NCI-H128 (cell line): Measurements from ENCODE around the gene SLCO4A1.

Source experiments
- DNase-seq: peaks from one replicate; lab custom pipeline; 2025; ENCODE audit not compliant: unreplicated experiment; lab: John Stamatoyannopoulos, UW

SLCO4A1 gene

GRCh38 chr20:62699296-62699695, 57.0 kb downstream of the SLCO4A1 start:
- DNase-seq: no peak

DNA sequence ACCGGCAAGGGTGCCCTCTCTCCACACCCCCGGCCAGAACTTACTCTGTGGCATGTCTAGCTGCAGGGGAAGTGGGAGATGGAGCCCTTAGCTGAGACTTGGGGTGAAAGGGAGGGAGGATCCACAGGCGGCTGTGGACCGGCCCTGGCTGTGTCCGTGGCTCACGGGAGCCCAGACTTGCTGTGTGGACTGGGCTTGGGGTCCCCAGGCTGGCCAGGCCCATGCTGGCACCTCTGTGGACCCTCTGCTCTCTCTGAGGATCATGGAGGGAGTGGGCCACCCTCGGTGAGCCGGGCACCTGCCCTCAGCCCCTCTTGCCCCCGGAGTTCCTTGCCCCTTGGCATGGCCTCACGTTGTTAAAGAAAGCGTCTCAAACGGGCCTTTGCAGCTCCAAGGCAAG, 57.4 kb downstream of the SLCO4A1 start:
- no peak for DNase-seq

GRCh38 chr20:62700261-62700930, 58.1 kb downstream of the SLCO4A1 start:
- DNase-seq: no peak

- DNase-seq: no peak
These were observed 59.1 kb downstream of the SLCO4A1 start for GRCh38 chr20:62701161-62702012.

DNA sequence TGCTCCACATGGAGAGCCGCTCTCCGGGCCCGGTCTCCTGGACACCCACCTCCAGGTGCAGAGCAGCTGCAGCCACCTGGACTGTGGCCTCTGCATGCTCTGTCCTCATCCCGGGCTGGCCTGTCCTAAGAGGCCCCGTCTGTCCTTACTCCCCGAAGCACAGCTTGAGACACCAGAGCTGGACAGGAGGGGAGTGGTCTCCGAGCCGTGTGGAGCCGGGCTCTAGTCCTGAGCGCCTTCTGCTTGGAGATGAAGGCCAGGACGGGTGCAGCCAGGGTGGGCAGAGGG, 59.7 kb downstream of the SLCO4A1 start:
- DNase-seq: no peak

- no peak for DNase-seq
These were observed 60.9 kb downstream of the SLCO4A1 start for GRCh38 chr20:62702895-62703852.

- DNase-seq: no peak
These were observed 61.5 kb downstream of the SLCO4A1 start for GRCh38 chr20:62703853-62704228.

- peak; percentile 92 for DNase-seq
These were observed 62.1 kb downstream of the SLCO4A1 start for GRCh38 chr20:62704341-62704948.

- no peak for DNase-seq
These were observed 63.3 kb downstream of the SLCO4A1 start for GRCh38 chr20:62705627-62706026.

DNA sequence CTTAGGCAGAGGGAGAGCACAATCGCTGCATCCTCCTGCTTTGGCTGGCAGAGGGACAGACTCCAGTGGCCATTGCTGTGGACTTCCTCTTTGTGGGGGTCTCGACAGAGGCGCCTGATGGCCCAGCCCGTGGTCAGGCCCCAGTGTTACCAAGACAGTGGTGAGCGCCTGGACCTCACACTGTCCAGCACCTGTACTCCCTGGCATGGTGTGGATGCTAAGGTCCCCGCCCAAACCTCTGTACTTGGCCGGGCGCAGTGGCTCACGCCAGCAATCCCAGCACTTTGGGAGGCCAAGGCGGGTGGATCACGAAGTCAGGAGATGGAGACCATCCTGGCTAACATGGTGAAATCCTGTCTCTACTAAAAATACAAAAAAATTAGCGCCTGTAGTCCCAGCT, 64.0 kb downstream of the SLCO4A1 start:
- DNase-seq: no peak

GRCh38 chr20:62706857-62707256, 64.6 kb downstream of the SLCO4A1 start:
- no peak for DNase-seq

DNA sequence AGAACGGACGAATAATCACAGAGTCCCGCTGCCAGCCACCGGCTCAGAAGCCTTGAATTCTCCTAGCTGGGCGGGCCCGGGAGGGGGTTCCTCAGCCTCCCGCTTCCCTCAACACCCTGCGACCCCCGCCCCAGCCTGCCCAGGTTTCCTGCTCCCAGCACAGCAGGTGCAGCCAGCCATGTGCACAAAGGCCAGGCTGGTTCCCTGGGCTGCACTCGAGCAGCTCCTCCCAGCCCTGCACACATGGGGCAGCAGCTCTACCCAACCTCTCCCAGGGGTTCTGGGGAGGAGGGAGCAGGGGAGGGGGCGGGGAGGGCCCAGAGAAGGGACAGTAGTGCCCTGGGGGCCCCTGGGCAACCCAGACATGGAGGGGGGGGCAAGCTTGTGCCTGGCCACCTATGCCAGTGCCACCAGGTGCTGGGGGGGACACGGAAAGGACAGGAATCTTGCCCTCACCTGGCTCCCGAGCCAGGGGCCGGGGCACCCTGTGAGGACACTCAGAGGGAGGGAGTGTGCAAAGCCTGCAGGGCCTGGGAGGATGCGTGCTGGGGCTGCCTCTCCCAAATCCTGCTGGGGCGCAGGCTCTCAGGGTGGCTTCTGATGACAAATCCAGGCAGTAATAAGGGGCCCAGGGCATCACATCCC, 65.1 kb downstream of the SLCO4A1 start:
- DNase-seq: no peak

DNA sequence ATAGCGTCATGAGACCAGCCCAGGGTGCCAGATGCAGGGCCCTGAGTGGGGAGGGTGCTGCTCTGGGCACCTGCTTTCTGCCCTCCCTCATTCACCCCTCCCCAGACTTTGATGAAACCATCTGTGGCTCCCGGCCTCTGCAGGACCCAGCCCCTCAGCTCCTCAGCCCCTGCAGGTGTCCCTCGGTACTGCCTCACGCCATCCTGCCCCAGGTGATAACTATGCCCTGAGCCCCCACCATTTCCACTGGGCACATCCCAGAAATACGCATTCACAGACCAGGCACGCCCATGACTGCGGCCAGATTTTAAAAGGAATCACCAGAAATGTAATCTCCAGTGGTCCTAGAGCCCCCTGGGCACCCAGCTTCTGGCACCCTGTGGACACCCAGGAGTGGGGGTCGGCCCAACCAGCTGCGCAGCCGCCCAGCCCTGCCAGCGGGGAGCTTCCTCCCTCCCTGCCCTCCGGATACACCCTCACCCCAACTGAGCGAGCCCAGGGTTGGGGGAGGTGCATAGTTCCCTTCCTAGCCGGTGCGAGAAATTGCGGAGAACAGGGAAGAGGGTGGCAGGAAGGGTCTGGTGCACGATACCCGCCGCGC, 65.7 kb downstream of the SLCO4A1 start:
- no peak for DNase-seq

DNA sequence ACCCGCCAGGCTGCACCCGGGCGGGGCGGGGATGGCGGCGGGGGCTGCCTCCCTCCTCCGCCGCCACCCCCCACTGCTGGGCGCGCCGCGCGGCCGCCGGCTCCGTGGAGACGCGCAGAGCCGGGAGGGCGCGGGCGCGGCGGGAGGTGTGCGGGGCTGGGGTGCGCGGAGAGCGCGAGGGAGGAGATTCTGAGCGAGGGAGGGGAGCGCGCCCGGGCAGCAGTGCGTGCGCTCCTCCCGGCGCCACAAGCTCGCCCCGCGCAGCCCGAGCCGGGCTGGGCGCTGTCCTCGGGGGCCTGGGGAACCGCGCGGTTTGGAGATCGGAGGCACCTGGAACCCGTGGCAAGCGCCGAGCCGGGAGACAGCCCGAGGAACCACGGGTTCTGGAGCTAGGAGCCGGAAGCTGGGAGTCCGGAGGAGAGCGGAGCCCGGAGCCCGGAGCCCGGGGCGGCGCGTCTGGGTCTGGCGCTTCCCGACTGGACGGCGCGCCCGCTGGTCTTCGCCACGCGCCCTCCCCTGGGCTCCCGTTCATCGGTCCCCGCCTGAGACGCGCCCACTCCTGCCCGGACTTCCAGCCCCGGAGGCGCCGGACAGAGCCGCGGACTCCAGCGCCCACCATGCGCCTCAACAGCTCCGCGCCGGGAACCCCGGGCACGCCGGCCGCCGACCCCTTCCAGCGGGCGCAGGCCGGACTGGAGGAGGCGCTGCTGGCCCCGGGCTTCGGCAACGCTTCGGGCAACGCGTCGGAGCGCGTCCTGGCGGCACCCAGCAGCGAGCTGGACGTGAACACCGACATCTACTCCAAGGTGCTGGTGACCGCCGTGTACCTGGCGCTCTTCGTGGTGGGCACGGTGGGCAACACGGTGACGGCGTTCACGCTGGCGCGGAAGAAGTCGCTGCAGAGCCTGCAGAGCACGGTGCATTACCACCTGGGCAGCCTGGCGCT, 66.6 kb downstream of the SLCO4A1 start, which contains the start of gene NTSR1:
Gene NTSR1, plus strand, starts transcription at position 246 of the 946 bp plus-strand sequence. Its CDS starts 372 bp downstream, at position 618.
- no peak for DNase-seq

DNA sequence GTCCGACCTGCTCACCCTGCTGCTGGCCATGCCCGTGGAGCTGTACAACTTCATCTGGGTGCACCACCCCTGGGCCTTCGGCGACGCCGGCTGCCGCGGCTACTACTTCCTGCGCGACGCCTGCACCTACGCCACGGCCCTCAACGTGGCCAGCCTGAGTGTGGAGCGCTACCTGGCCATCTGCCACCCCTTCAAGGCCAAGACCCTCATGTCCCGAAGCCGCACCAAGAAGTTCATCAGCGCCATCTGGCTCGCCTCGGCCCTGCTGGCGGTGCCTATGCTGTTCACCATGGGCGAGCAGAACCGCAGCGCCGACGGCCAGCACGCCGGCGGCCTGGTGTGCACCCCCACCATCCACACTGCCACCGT, 67.2 kb downstream of the SLCO4A1 start:
- DNase-seq: no peak

- no peak for DNase-seq
These were observed 68.0 kb downstream of the SLCO4A1 start for GRCh38 chr20:62710221-62710885.

DNA sequence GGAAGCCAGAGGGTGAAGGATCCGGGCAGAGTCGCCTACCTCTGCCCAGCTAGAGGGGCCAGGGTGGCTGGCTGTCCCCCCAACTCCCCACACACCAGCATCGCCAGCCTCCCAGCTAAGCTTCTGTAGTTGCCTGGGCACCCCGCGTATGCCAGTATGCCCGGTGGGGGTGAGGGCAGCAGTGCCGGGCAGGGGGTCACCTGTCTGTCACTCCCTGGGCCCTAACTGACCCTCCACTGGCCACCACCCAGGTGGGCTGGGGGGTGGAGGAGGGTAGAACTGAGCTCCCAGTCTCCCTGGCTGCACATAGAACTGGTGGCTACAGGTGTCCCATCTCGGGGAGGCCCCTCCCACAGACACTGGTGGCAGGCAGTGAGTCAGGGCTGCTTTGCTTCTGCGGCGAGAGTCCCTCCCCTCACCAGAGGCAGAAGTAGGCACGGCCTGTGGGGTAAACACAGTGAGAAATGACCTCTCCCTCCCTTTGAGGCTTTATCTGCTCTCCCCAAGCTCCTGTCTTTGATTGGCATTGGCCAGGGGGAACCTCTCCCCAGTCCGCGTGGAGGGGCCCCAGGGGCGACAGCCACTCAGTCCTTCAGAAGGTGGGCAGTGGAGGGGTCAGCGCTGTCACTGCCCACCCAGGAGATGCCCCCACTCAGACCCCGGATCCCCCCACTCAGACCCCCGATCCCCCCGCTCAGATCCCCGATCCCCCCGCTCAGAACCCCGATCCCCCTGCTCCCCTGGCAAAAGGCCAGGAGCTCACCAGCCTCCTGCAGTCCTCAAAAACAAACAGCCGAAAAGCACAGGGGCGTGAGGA, 68.8 kb downstream of the SLCO4A1 start:
- no peak for DNase-seq

DNA sequence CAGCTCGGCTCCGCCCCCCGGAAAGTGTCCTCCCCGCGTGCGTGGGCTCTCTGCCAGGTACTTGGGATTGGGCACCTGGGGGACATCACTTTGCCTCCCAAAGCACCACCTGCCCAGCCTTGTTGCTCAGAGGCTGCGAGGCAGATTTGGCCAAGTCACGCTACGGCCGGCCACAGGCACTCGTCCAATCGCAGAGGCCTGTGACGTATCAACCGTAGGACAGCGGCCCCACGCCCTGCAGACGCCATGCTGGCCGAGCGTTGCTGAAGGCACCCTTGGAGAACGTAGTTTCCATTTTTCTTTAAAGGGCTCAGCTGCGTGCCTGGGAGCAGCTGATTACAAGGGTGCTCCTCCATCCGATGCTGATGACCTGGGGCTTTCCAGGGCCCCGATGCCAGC, 69.4 kb downstream of the SLCO4A1 start:
- DNase-seq: peak; percentile 73
